GM21515 (cell line): ENCODE results near the gene ADCY1.

Experiments used
- ATAC-seq: cut with Tn5 transposase; IDR thresholded peaks from one replicate; pipeline ENCODE4 v1.9.1; 2021; ENCODE audit not compliant: unreplicated experiment

The ADCY1 gene

DNA sequence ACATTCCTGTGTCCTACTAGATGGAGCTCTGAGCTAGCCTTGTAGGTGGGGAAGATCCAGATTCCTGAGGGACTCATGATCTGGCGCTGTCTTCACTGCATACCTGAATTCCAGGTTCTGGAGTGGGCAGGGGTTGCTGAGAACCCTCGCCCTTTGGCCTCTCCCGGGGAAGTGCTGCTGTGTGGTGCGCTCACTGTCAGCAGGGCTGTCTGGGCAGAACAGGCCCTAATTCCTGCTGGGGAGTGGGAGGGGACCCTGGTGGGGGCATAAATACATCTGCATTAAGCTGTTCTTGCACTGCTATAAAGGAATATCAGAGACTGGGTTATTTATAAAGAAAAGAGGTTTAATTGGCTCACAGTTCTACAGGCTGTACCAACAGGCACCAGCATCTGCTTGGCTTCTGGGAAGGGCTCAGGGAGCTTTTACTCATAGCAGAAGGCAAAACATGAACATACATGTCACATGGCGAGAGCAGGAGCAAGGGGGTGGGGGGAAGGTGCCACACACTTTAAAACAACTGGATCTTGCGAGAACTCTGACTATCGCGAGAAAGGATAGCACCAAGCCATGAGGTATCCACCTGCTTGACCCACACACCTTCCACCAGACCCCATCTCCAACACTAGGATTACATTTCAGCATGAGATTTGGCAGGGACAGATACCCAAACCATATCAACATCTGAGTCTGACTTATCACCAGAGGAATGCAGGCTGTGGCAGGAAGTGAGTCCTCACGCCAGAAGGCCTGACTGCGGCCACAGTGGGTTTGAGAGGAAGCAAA lies 115.0 kb downstream of the ADCY1 start:
- ATAC-seq, result no peak

DNA sequence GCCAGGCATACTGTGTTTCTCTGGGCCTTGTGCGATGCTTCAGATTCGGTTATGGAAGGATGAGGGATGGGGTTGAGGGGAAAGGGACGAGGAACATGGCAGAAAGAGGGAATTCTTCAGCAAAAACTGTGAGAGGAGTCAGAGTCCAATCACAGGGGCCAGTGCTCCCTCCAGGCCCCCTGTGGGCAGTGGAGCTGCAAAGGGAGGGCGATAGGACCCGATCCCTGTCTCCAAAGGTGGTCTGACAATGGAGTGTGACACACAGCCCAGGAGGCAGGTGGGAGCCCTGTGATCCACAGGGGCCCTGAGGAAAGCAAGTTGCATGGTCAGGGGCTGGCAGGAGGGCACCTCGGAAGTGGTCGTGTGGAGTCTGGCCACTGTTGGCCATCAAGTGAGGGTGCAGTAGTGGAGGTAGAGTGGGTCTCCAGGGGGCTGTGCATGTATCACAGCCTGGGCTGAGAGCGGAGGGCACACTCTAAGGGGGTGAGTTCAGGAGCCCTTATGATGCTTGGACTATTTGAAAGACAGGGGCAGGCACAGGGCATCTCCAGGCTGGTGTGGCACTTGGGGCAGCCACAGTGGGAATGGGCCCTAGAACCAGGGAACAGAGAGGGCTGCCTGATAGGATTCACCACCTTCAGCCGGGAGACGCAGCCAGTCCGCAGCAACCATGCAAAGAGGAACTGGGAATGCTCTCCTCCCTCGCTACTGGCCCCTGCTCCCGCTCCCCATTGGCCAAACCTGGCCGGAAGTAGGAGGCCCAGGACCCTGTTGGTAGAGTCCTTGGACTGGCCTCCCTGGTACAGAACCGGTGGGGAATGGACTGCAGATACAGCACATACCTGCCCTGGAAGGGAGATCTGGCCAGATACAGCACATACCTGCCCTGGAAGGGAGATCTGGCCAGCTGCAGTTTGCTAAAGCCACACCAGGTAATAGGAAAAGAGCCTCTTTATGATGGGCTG lies 115.9 kb downstream of the ADCY1 start:
- no peak for ATAC-seq

DNA sequence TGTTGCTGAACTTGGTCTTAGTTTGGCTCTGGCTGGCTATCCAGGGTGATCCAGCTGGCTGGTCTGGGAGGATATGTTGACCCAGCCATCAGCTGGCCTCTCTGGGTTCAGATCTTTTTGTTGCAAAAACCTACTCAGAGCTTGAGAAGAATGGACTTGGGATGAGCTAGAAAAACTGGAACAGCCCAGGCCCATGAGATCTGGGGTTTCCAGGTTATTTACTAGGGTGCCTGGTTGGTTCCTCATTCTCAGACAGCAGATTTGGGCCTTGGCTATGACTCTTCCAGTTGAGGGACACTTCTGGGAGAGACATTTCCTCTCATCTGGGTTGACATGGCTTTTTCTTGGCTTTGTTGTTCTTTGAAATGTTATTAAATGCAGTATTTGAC lies 116.6 kb downstream of the ADCY1 start:
- ATAC-seq, result no peak

DNA sequence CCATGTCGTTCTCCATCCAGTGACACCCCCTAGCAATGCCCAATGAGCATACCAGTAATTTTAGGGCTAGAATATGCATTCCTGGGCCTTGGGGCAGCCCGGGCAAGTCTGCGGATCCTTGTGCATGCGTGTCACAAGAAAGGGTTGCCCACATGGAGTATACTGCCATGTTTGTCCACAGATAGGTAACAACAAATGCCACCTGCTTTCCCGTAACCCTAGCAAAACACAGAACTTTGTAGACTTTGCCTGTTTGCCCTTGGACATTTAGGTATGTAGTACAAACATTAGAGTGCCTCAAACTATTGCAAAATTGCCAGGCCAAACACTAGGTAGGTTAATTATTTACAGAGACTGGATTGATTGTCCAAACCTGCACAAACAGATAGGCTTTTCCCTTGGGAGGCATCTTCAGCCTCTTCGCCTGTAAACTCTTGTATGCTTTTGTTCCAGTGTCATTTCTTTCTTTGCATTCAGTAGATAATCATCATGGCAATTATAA lies 117.0 kb downstream of the ADCY1 start:
- no peak for ATAC-seq

DNA sequence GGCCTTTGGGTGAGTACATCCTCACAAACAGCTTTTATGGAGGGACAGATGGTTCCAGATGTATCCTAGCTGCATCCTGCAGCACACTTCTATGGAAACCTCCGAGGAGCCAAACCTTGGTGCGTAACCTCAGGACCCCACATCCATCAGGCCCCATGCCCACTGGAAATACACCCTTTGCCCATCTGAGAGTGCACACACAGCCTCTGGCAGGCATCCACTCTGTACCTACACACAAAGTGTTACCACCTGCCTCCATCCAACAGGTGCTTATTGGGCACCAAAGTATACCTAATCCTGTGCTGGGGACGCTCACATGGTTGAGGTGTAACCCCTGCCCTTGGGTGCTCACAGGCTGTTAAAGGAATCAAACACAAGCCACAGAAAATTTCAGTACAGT lies 117.9 kb downstream of the ADCY1 start:
- ATAC-seq, result no peak

DNA sequence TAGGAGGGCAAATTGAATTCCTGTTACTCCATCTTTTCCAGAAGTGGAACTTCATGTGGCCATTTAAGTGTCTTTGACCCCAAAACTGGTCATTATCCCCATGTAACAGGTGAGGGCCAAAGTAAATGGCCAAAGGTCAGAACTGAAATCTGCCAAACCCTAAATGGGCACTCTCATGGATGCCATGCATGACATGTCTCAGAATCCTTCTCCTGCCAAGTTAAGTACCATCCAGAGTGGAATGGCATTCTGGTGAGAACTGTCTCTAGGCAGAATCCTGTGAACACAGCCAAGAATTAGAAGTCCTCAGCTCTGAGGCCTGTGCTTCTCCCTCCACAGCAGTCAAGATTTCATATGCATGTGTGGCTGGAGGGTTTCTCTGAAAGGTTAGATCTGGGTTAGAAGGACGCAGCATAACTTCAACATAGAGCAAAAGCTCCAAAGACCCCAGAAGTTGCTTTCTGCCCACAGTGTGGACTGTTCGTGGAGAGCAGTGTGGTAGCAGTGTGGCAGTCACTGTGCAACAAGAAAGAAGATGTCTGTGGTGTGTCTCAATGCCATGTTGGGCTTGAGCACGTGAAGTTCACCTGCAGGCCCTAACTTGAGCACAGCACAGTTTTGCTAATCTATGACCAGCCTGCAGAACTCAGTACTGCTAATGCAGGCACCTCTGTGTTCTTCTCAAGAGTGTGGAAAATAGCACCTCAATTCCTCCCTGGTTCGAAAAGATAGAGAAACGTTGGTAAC lies 121.3 kb downstream of the ADCY1 start:
- ATAC-seq, result no peak

DNA sequence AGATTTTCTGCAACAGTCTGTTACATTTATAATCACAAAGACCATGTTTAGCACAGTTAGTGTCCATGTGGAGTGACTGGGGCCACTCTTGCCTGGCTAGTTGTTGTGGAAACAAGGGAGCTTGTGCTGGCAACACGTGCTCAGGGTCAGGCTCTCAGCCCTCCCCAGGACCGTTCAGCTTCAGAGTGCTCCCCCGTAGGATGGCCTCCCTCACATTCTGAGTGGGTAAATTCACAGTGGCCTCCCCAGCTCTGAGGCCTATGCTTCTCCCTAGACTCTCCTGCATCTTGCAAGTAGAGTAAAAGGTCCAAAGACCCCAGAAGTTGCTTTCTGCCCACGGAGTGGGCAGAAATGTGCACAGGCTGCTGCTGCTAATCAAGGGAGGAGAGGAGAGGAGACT lies 122.3 kb downstream of the ADCY1 start:
- no peak for ATAC-seq

DNA sequence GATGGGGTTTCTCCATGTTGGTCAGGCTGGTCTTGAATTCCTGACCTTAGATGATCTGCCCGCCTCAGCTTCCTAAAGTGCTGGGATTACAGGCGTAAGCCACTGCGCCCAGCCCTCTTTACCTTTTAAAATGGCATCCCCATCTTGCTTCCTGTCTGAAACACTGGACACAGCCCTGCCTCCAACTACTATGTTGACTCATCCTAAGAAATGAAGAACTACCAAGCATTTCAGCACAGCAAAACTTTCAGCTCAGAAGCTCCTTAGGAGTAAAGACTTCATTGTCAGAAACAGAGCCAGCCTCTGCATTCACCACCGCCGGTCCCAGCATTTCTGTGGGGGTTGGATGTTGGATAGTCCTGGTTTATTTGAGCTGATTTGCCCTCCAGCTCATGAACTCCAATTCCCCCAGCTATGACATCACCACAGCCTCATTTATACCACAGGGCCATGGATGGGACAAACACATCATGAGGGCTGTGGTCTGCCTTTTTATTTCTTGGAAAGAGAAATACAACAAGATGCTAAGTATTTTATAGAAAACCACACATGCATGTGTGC lies 123.5 kb downstream of the ADCY1 start:
- ATAC-seq, result no peak

DNA sequence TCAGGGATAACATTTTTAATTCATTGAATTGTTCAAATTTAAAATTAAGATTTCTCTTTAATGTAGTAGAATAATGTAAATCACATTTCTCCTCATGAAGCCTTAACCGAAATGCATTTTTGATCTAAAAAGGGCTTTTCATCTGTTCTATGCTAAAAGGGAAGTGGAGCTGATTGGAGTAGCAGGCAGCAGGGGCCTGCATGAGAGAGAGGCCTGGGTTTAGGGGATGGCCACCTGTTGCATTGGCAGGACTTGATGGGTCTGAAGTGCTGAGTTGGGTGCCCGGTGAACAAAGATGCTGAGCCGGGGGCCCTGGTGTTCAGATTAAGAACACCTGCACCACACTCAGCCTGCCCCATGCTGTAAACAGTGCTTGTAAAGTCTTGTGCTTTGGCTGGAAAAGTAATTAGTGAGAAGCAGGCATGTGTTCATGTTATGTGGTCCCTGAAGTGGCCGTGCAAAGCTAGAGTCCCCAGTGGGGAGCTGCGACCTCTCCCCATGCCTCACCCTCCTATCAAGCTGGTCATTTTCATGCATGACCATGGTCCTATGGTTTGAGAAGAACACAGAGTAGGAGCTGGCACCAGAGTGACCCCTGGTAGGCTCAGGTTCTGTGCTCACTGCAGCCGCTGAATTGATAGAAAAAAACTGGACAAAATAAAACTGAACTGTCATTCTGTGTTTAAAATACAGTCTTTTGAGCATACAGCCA lies 124.3 kb downstream of the ADCY1 start:
- ATAC-seq, result no peak

DNA sequence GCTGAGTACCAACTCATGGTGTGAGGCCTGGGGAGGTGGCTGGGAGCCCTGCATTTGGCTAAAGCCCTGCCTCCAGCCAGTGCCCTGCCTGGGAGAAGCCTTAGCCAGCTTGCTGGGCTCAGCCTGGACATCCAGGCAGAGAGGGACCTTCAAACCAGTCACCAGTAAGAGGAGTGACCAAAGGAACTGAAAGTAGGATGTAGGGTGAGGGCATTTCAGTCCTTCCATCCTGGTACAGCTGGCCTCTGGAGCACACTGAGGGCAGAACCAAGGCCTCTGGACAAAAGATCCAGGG lies 124.8 kb downstream of the ADCY1 start:
- no peak for ATAC-seq

DNA sequence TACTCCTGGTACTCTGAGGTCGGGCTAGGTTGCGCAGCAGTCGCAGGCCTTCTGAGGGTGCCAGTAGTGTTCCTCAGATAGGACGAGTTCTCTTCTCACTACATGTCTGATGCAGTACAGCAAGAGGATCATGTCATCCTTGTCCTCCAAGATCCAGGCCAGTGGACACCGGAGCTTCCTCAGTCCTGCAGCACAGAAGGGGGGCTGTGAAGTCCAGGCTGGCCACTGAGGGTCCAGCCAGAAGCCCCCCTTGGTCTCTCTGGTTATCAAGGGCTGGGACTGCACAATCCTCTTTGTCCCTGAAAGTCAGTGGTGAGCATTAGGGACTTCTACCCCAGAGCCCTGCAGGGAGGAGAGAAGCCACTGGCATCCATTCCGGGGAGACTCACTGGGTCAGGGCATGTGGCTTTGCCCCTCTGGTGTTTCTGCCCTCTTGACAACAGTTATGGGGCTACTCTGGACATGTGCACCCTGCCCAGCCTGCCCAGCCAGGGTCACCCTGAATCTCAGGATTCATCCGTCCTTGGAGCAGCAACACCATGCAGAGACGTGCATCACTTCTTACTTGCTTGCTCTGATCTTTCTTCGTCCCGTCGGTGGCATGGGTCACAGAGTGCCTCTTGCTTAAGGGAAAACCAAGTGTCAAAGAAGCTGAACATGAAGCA lies 125.7 kb downstream of the ADCY1 start:
- ATAC-seq, result no peak

DNA sequence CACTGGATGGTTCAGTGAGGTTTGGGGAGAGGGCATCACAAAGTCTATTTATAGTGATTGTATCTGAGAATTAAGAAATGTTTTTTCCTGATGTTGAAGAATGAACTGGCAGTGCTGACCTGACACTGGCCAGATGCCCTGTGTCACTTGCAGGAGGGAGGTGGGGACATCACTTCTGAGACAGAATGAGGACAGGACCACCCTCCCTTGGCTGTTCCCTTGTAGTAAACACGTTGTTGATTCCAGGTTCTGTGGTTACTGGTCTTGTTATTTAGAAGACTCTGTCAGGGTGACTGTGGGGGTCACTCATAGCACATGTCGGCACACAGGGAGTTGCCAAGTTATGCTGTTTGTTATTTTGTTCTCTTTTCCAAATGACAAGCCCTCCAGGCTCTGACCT lies 126.4 kb downstream of the ADCY1 start:
- ATAC-seq, result no peak

DNA sequence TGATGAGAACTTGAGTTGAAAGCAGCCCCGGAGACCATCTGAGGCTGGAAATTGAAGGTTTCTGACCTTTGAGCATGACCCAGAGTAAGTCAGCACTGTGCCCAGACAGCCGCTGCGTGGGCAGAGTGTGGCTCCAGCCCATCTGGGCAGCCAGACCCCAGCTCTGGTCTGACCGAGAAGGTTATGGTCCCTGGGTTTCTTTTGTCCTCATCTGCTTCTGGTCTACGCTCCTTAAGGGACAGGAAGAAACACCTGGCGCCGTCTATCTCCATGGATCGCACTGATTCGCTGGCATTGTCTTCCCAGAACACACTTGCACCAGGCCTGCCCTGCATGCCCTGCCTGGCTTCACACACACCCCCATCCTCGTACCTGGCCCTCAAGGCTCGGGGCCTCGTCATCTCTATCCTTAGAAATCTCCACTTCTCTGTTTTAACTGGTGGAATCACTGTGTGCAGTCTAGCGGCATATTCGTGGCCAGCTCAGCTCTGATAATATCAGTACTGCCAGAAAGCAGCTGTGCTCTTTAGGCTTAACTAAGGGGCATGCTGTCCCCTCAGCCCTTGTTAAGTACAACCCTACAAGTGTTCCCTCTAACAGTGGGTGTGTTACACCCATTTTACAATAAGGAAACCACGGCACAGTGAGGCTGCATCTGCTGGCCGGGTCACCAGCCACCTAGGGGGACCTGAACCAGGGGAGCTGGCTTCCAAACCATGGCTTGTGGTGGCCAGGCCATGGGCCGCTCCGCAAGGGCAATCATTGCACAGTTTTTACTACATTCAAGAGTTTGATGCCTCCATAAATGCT lies 127.7 kb downstream of the ADCY1 start:
- ATAC-seq, result no peak

DNA sequence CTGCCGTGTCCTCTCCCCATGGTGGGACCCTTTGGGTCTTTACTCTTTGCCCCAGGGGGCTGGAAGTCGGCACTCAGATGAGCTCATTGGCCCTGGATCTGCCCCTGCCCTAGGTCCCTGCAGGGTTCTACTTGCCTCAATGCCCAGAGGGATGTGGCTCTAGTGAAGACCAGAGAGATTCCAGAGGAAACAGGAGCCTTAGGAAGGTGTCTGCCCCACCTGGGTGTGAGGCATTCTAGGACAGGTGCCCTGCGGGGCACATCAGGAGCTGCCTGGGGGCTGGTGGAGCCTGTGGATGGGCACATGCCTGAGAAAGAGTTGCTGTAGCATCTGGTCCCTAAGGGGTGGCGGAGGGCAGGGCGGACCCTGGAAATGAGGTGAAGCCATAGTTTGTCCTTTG lies 128.6 kb downstream of the ADCY1 start:
- no peak for ATAC-seq

DNA sequence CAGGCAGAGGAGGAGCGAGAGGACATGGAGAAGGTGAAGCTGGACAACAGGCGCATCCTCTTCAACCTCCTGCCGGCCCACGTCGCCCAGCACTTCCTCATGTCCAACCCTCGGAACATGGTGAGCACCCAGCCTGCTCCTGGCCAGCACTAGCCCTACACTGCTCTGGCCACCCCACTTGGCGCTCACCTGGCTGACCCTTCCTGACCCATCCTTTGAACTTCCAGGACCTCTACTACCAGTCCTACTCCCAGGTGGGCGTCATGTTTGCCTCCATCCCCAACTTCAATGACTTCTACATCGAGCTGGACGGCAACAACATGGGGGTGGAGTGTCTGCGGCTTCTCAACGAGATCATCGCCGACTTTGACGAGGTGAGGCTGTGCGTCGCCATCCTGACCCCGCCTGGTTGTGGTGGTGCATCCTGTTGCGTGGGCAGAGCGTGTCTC lies 129.2 kb downstream of the ADCY1 start:
- ATAC-seq, result no peak

DNA sequence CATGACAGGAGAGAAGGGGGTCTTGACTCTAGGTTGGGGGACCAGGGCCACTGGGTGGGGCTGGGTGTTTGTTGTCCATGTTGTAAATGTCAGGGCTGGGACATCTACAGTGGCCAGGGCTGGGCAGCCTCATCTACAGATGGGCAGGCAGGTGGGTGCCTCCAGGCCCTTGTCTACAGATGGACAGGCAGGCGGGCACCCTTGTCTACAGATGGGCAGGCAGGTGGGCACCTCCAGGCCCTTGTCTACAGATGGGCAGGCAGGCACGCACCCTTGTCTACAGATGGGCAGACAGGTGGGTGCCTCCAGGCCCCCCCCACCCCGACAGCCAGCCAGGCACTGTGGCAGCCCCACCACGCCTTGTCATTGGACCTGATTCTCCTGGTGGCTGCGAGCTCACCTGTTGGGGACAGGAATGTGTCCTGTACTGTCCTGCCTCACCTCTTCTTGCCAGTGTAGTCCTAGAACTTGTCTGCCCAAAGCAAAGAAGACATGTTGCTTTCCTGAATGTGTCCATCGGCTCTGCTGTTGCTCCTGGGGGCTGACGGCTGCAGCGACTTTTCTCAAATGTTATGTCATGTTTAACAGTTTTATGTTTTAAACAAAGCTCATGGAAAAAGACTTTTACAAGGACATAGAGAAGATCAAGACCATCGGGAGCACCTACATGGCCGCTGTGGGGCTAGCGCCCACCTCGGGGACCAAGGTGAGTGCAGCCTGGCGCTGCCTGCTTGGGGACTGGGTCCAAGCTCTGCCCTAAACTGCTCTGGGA lies 129.9 kb downstream of the ADCY1 start:
- no peak for ATAC-seq

DNA sequence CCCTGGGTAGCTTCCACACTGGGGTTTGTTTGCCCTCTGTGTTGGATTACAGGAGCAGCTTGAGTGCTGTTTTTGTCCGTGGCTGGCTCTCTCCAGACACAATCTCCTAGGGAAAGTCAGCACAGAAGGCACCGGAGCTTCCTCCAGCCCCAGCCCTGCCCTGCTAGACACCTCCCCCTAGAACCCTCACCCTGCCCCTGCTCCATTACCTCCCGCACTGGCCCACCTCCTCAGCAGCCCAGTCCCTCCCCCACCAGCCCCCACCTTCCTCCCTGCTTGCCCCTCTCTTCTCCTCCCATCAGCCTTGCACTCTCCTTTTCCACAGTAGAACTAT lies 130.5 kb downstream of the ADCY1 start:
- no peak for ATAC-seq
